GM23338 (cell line): ENCODE results near the gene STK38L. TPM values are rescaled to one million over a fixed set of nuclear protein-coding genes. Genes with fewer than 3 reads are reported as not detected.

Experiments
- ZNF114 ChIP-seq: fragments of 250-450 bp; sonication (Bioruptor Pico); IDR thresholded peaks from 2 replicates; pipeline ENCODE4 v1.5.0; 2020; ENCODE audit warnings: mild to moderate bottlenecking, moderate library complexity
- polyA plus RNA-seq: library from polyadenylated mRNA; unstranded; fragments of >200 nt; fragmentation: Nextera tagmentation; extraction: Ambion mirVana; gene quantifications from 2 replicates; pipeline ENCODE4 v1.2.1, GENCODE V29; 2016
- total RNA-seq: library from RNA; depleted of rRNA; stranded (reverse); fragments of >200 nt; shearing (Covaris generic); gene quantifications from 2 replicates; pipeline ENCODE4 v1.2.3, GENCODE V29; 2014; rRNA removed

The STK38L gene
- total and polyA plus RNA-seq, 2 experiments from 2014 or later, result 28.9 to 56.5 TPM

- no peak for TF ChIP-seq ZNF114 (CRISPR knock-in tag)
Observed at GRCh38 chr12:27367078-27367477, 123.0 kb downstream of the STK38L start (continued).

Other genes with a start within 250 kb of the STK38L start
- 95.7 and 121 TPM in 2 replicates for gene TM7SF3, start 229.9 kb upstream of the STK38L start, total RNA-seq
- gene TM7SF3, start 229.9 kb upstream of the STK38L start, polyA plus RNA-seq, result 23.3 and 30.3 TPM in 2 replicates
- 87.8 and 87.9 TPM in 2 replicates for gene MED21, start 221.7 kb upstream of the STK38L start, total RNA-seq
- 76.6 and 82.7 TPM in 2 replicates for gene MED21, start 221.7 kb upstream of the STK38L start, polyA plus RNA-seq
- not detected in 2 replicates for gene C12orf71, start 161.7 kb upstream of the STK38L start, total RNA-seq
- gene C12orf71, start 161.7 kb upstream of the STK38L start, polyA plus RNA-seq, result not detected in 2 replicates
- gene BMAL2, start 88.5 kb downstream of the STK38L start, total RNA-seq, result 15.9 and 18.2 TPM in 2 replicates
- gene BMAL2, start 88.5 kb downstream of the STK38L start, polyA plus RNA-seq, result 4.3 and 5.5 TPM in 2 replicates
- not detected in 2 replicates for gene SMCO2, start 202.4 kb downstream of the STK38L start, total RNA-seq
- 0.24 and 0.86 TPM in 2 replicates for gene SMCO2, start 202.4 kb downstream of the STK38L start, polyA plus RNA-seq